DOHH2 (cell line): ENCODE measurements around the gene MAGT1.

ENCODE experiments used
- CTCF ChIP-seq: fragments of 200-600 bp; sonication (generic); IDR thresholded peaks from one replicate; pipeline ENCODE4 v1.5.1; 2014; ENCODE audit warnings: antibody characterized with exemption, mild to moderate bottlenecking, low read depth, low read length; ENCODE audit not compliant: poor library complexity, severe bottlenecking
- EZH2phosphoT487 ChIP-seq: fragments of 200-600 bp; sonication (generic); IDR thresholded peaks from 2 replicates; pipeline ENCODE4 v1.6.1; 2017; ENCODE audit warnings: borderline replicate concordance, mild to moderate bottlenecking, antibody characterized with exemption, low read length, moderate library complexity, mixed read lengths

- TF ChIP-seq CTCF (no peak), EZH2phosphoT487 (no peak)
Observed at GRCh38 chrX:77785486-77786364, 109.5 kb downstream of the MAGT1 start, which contains the start of gene ATRX.
